DMS153 treated with DMSO at 0.1 percent for 48 hours (cell line): ENCODE data around the gene TJP1.
"Not testable (repeated sequence)": the region's sequence is repeated elsewhere in the genome, so short reads cannot be mapped to it uniquely, and the experiment has no call there.

Experiments used
- DNase-seq: peaks from one replicate; lab custom pipeline; 2025; ENCODE audit not compliant: unreplicated experiment; lab: John Stamatoyannopoulos, UW

TJP1 gene

GRCh38 chr15:29708519-29708918 is 113.7 kb downstream of the TJP1 start:
- DNase-seq = no peak

- no peak for DNase-seq
Observed at GRCh38 chr15:29704950-29705597, 117.2 kb downstream of the TJP1 start.

- no peak for DNase-seq
Observed at GRCh38 chr15:29701151-29701550, 121.1 kb downstream of the TJP1 start.

GRCh38 chr15:29700296-29700695 is 122.0 kb downstream of the TJP1 start:
- DNase-seq = no peak

GRCh38 chr15:29699791-29700190 is 122.5 kb downstream of the TJP1 start:
- DNase-seq = no peak

- no peak for DNase-seq
Observed at GRCh38 chr15:29698030-29698701, 124.1 kb downstream of the TJP1 start.

GRCh38 chr15:29696950-29697738 is 125.1 kb downstream of the TJP1 start:
- no peak for DNase-seq

GRCh38 chr15:29696506-29696905 is 125.8 kb downstream of the TJP1 start:
- not testable (repeated sequence) for DNase-seq

- DNase-seq = no peak
Observed at GRCh38 chr15:29695489-29696167, 126.6 kb downstream of the TJP1 start.

GRCh38 chr15:29693225-29693624 is 129.0 kb downstream of the TJP1 start:
- DNase-seq = no peak

GRCh38 chr15:29692527-29692926 is 129.7 kb downstream of the TJP1 start:
- no peak for DNase-seq

GRCh38 chr15:29690765-29691475 is 131.3 kb downstream of the TJP1 start:
- no peak for DNase-seq

GRCh38 chr15:29689287-29689986 is 132.8 kb downstream of the TJP1 start:
- no peak for DNase-seq

GRCh38 chr15:29688506-29689286 is 133.6 kb downstream of the TJP1 start:
- no peak for DNase-seq

GRCh38 chr15:29687939-29688505 is 134.2 kb downstream of the TJP1 start:
- DNase-seq = no peak

GRCh38 chr15:29687204-29687815 is 135.0 kb downstream of the TJP1 start:
- DNase-seq = no peak

GRCh38 chr15:29686445-29687203 is 135.6 kb downstream of the TJP1 start:
- DNase-seq = no peak

- no peak for DNase-seq
Observed at GRCh38 chr15:29686079-29686425, 136.2 kb downstream of the TJP1 start.
